Measurements from ENCODE around the gene WDR5. TPM values are rescaled to one million over a fixed set of nuclear protein-coding genes. Genes with fewer than 3 reads are reported as not detected.

WDR5 gene
- total RNA-seq, 1 experiment from 2014 or later, result 62.5 TPM

- no peak for TF ChIP-seq STAT6 (CRISPR knock-in tag; conservative IDR thresholded peaks at IDR 0.05; ENCODE audit: low read depth)
- no peak for TF ChIP-seq JAZF1 (CRISPR knock-in tag; IDR thresholded peaks at IDR 0.05)
- TF ChIP-seq CREM (CRISPR knock-in tag; IDR thresholded peaks at IDR 0.05), result no peak
- TF ChIP-seq MYBL2 (CRISPR knock-in tag; IDR thresholded peaks at IDR 0.05), result no peak
- TF ChIP-seq ESRRA (CRISPR knock-in tag; IDR thresholded peaks at IDR 0.05; ENCODE audit: borderline replicate concordance), result no peak
- TF ChIP-seq ZNF396 (CRISPR knock-in tag; IDR thresholded peaks at IDR 0.05; ENCODE audit: borderline replicate concordance), result no peak
- no peak for TF ChIP-seq PRRX2 (CRISPR knock-in tag; IDR thresholded peaks at IDR 0.05)
- TF ChIP-seq, protein P1, sequence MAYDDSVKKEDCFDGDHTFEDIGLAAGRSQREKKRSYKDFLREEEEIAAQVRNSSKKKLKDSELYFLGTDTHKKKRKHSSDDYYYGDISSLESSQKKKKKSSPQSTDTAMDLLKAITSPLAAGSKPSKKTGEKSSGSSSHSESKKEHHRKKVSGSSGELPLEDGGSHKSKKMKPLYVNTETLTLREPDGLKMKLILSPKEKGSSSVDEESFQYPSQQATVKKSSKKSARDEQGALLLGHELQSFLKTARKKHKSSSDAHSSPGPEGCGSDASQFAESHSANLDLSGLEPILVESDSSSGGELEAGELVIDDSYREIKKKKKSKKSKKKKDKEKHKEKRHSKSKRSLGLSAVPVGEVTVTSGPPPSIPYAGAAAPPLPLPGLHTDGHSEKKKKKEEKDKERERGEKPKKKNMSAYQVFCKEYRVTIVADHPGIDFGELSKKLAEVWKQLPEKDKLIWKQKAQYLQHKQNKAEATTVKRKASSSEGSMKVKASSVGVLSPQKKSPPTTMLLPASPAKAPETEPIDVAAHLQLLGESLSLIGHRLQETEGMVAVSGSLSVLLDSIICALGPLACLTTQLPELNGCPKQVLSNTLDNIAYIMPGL (CRISPR knock-in tag; IDR thresholded peaks at IDR 0.05), result no peak
- no peak for TF ChIP-seq USF2 (CRISPR knock-in tag; IDR thresholded peaks at IDR 0.05)
- TF ChIP-seq ZNF532 (CRISPR knock-in tag; IDR thresholded peaks at IDR 0.05; ENCODE audit: borderline replicate concordance), result no peak
- no peak for TF ChIP-seq ZNF281 (CRISPR knock-in tag; IDR thresholded peaks at IDR 0.05)
- TF ChIP-seq ZNF121 (CRISPR knock-in tag; IDR thresholded peaks at IDR 0.05), result no peak
Measured at GRCh38 chr9:134175808-134176598, 40.1 kb downstream of the WDR5 start (continued).

DNA sequence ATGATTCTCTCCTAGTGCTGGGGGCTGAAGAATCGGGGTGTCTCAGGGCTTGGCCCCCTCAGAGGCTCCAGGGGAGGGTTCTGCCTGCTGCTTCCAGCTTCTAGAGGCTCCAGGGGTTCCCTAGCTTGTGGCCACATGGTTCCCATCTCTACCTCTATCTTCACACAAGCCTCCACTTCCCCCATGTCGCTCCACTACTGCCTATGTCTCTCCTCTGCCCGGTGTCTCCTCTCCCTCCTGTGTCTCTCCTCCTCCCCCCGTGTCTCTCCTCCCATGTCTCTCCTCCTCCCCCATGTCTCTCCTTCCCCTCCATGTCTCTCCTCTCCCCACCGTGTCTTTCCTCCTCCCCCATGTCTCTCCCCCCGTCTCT lies 40.7 kb downstream of the WDR5 start:
- Mint-ChIP-seq H3K27ac (no peak overlapping the region), H3K27me3 (ENCODE audit: low read depth) (no peaks in the 10 kb centered on the region), H3K4me3 (no peak overlapping the region), H3K9me3 (no peaks in the 10 kb centered on the region), H3K4me1 (peaks cover 3% of the 10 kb centered on the region), H3K36me3 (no peaks in the 10 kb centered on the region)
- POLR2A ChIA-PET, result no interaction called here
- DNase-seq (ENCODE audit: low spot score), result no peak
- CTCF ChIA-PET, result interaction anchor here (0.8 to 3.3 kb wide), 5 partner anchors 13 to 266 kb away, joined by 3 to 35 read pairs (median 15); partner anchors contain the start of genes BRD3OS and RNU6ATAC
- ATAC-seq, result no peak
- TF ChIP-seq CREB1 (CRISPR knock-in tag; IDR thresholded peaks at IDR 0.05) (no peak), NFATC4 (CRISPR knock-in tag; IDR thresholded peaks at IDR 0.05) (no peak), IRF2 (CRISPR knock-in tag; IDR thresholded peaks at IDR 0.05; ENCODE audit: borderline replicate concordance, low read depth) (no peak), OVOL2 (CRISPR knock-in tag; IDR thresholded peaks at IDR 0.05; ENCODE audit: borderline replicate concordance) (no peak), ZNF396 (CRISPR knock-in tag; IDR thresholded peaks at IDR 0.05; ENCODE audit: borderline replicate concordance) (no peak), ZNF512 (CRISPR knock-in tag; IDR thresholded peaks at IDR 0.05; ENCODE audit: borderline replicate concordance) (no peak), ZNF671 (CRISPR knock-in tag; IDR thresholded peaks at IDR 0.05) (no peak), ZNF232 (CRISPR knock-in tag; IDR thresholded peaks at IDR 0.05) (no peak), TP53 (CRISPR knock-in tag; IDR thresholded peaks at IDR 0.05) (no peak)
- TF ChIP-seq, protein P2, sequence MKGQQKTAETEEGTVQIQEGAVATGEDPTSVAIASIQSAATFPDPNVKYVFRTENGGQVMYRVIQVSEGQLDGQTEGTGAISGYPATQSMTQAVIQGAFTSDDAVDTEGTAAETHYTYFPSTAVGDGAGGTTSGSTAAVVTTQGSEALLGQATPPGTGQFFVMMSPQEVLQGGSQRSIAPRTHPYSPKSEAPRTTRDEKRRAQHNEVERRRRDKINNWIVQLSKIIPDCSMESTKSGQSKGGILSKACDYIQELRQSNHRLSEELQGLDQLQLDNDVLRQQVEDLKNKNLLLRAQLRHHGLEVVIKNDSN (CRISPR knock-in tag; IDR thresholded peaks at IDR 0.05), result no peak
